ENCODE data around the gene ATRAID.
A peak's percentile ranks its signal among the peaks of the same experiment; 100 is the strongest.
"Not testable (repeated sequence)": the region's sequence is repeated elsewhere in the genome, so short reads cannot be mapped to it uniquely, and the experiment has no call there.

ATRAID gene, protein sequence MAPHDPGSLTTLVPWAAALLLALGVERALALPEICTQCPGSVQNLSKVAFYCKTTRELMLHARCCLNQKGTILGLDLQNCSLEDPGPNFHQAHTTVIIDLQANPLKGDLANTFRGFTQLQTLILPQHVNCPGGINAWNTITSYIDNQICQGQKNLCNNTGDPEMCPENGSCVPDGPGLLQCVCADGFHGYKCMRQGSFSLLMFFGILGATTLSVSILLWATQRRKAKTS

GRCh38 chr2:27211943-27212625, at the start of gene ATRAID, which contains the start of gene SLC5A6:
Gene ATRAID (plus strand): TSS chr2:27212041. CDS start chr2:27212369, 328 bp downstream.
Gene SLC5A6 (minus strand): TSS chr2:27212268. CDS start chr2:27207650, 4,618 bp downstream.
- DNase-seq = peak; percentile 95

DNA sequence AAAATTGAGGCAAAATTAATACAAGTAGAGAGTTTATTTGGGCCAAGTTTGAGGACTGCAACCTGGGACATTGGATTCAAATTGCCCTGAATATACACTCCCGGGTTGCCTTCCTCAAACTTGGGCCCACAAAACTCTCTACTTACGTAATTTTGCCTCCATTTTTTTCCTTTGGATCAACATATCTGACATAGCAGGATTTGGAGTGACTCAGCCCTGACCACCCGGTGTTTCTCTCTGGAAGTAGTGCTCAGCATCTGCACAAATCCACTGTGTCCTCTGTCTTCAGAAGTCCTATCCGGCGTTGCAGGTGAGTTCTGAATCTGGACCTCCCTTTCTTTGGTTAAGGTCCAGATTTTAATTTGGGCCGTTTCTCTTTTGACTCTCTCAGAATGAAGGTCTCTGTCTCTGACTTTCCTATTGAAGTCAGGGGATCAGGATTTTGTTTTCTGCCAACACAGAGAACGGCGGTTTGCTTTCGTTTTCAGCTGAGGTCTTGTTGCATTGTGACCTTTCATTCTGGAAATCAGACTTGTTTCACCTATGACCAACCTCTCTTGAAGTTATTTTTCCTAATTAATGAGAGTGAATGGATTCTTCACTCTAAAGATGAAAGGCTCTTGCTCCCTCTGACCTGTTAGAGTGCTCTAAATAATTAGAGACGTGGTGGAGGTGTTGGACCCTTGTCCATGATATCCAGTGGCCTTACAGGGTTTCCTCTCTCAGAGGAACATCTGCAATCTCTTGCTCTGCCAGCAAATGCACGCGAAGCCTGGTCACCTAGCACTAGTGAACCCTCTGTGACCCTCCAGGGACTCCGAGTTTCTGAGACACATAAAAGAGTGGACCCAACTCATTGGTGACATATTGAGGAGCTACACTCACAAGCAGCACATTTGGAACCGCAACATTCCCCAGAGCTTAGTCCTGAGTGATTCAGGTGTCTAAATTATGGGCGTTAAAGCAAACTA, 49.4 kb upstream of the ATRAID start:
- no peak for DNase-seq

DNA sequence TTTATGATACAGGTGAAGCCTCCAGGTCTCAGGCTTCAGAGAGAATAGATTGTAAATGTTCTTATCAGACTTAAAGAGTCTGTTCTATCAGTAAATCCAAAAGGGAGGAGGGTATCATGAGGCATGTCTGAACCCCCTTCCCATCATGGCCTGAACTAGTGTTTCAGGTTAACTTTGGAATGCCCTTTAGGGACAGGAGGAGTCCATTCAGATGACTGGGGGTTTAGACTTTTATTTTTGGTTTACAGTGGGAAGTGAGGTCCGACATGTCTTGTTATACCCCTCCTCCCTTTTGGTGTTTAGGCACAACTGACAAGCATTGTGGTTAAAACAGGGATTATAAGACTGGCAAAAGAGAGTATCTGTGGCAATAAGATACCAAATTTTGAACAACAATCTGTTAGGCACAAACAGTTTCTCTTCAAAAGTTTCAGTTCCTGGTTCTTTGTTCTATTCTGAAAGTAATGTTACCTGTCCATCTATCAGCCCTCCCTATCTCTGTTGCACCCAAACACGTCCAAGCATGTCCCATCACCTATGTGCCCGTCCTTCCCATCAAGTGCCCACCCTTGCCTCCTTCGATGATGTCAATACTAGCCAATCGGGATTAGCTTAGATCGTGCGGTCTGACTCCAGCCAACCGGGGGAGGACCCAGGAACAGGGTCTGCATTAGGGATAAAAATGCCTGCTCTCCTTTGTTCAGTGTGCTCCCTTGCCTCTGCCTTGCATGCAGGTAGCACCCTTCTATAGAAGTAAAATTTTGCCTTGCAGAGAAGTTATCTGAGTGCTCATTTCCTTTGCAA, 46.7 kb upstream of the ATRAID start:
- DNase-seq = no peak

GRCh38 chr2:27170581-27171337, 41.1 kb upstream of the ATRAID start:
- no peak for DNase-seq

GRCh38 chr2:27171351-27171848, 40.4 kb upstream of the ATRAID start:
- no peak for DNase-seq

DNA sequence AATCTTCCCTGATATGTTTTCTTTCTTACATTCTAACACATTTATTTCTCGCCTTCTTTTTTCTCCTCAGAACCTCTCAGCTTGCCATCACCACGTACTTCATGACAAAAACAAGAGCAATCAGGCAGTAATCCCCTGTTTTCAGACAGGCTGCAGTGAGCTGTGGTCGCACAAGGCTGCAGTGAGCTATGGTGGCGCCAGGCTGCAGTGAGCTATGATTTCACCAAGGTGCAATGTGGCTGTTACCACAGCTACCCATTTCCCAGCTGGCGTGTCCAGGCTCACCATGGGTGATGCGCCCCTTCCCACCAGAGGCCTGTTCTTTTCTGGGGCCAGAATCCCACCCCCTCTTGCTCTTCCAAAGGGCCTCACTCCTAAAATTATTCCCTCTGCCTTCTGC, 37.2 kb upstream of the ATRAID start:
- DNase-seq = no peak

DNA sequence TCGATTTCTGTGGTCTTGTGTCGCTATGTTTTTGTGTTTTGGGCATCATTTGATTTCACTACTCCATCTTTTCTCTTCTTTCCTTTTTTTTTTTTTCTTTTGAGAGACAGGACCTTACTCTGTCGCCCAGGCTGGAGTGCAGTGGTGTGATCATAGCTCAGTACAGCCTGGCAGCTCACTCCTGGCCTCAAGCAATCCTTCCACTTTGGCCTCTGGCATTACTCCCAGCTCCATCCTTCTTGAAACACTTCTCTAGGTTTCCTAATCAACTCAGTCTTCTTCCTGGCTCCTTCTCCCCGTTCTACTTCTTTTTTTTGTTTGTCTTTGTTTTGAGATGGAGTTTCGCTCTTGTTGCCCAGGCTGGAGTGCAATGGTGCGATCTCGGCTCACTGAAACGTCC, 36.5 kb upstream of the ATRAID start:
- DNase-seq = no peak

GRCh38 chr2:27175781-27176180, 36.1 kb upstream of the ATRAID start:
- DNase-seq = not testable (repeated sequence)

GRCh38 chr2:27177441-27178351, 34.1 kb upstream of the ATRAID start:
- DNase-seq = no peak

GRCh38 chr2:27178469-27178868, 33.4 kb upstream of the ATRAID start:
- no peak for DNase-seq

GRCh38 chr2:27179344-27180000, 32.4 kb upstream of the ATRAID start:
- no peak for DNase-seq

DNA sequence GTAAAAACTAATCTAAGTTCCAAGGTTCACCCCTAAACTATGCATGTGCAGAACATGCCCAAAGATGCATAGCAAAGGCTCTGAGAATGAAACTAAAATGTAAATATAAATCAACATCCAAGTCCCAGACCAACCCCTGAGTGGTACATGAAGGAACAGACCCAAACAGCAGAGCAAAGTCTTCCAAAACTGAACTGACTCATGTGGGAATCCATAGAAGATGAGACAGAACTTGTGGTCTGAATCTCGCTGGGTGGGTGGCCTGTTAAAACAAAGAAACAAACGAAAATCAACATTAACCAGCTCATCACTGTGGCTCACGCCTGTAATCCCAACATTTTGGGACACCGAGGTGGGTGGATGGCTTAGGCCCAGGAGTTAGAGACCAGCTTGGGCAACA, 29.5 kb upstream of the ATRAID start:
- DNase-seq = no peak

DNA sequence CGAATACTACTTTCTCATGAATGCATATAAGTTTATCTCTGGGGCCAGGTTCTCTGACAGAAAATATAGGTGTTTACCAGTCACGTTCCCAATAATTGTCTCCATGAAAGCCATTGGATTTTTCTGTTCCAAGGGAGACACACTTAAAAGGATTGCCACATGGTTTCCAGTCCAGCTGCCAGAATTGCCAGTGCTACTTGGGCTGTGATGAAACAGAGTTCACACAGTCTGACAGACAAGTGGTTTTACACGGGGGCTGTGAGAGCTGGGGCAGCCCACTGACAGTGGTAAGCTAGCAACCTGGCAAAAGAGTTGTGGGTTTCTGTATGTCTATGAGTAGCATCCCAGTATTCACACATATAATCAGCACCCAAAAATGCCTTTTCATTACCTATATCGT, 27.7 kb upstream of the ATRAID start:
- DNase-seq = no peak

DNA sequence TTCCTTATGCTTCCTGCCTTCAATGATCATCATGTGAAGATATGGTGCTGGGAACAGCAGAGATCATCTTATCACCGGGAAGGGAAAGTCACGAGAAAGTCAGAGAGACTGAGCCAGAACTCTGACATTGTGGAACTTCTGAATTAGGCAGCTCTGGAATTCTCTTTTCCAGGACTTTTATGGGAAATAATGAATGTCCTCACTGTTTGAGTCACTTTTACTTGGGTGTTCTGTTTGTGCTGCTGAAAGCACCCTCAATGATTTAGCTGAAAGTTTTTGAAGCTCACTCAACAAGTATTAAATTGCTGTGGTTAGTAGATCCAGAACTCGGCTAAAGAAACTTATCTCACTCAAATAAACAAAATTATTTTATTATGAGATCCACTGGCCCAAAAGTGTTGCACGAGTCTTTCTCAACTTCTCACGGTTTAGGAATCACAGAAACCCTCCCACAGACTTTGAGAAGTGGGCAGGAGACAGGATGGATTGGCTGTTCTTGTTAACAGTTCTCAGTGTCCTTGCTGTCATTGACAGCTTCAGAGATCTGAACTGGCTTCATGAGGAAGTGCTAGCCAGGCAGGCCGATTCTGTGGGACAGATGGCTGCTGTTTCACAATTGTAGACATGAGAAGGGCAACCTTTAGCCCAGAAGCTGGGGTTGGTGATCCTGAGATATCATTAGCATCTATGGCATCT, 26.4 kb upstream of the ATRAID start:
- no peak for DNase-seq

- no peak for DNase-seq
Observed at GRCh38 chr2:27186613-27187345, 25.1 kb upstream of the ATRAID start.

DNA sequence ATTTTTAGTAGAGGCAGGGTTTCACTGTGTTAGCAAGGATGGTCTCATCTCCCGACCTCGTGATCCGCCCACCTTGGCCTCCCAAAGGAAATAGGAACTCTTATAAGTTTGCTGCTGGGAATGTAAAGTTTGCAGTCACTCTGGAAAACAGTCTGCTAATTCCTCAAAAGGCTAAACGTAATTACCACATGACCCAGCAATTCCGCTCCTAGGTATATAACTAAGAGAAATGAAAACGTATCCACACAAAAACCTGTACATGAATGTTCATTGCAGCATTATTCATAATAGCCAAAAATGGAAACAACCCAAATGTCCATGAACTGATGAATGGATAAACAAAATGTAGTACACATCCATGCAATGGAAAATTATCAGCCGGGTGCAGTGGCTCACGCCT, 21.9 kb upstream of the ATRAID start:
- DNase-seq = no peak

DNA sequence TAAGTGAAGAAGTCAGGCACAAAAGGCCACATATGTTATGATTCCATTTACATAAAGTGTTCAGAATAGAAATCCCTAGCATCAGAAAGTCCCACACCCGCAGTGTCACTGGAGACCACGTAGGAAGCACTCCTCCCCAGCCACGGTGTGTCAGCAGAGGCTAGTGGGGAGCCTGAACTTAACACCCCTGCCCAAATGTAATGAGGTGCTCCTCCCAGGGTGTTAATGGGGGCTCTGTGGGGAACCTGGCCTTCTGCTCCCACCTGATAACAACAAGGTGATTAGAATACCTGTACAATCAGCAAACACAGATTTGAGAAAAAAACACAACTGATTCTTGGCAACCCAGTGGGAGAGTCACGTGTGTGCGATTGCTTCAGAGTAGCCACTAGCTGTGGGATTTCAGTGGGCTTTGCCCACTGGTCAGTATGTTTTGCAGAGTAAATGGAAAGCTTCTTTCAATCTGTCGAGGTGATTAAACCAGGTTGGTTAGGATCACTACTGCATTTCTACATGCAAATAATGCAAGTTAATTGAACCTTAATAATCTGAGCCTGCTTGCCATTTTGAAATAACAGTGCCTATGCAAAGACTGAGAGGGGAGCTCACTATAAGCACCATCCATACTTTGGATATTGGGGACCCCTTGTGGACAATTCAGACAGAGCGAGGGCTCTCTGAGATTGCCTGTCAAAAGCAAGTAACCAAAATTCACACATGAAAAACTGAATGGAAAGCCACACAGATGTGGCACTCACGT, 20.6 kb upstream of the ATRAID start:
- DNase-seq = no peak
